Measurements from ENCODE around the gene SHTN1.

DNA sequence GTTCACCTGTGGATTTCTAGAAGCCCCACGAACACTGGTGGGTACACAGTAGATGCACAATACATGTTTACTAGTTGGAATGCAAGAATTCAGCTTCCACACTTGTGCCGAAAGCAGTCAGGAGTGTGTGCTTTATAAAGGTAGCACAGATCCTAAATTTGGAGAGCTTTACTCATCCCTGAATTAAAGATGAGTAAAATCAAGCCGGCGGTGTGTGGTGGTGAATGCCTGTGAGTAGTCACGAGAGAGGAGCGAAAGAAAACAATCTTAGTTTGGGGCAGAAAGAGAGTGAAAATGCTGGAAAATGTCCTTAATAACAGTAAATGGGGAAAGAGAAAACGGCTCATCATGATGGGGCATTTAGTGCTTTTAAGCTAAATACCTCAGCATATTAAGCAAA, 169.3 kb downstream of the SHTN1 start:
- TF ChIP-seq, protein P1, sequence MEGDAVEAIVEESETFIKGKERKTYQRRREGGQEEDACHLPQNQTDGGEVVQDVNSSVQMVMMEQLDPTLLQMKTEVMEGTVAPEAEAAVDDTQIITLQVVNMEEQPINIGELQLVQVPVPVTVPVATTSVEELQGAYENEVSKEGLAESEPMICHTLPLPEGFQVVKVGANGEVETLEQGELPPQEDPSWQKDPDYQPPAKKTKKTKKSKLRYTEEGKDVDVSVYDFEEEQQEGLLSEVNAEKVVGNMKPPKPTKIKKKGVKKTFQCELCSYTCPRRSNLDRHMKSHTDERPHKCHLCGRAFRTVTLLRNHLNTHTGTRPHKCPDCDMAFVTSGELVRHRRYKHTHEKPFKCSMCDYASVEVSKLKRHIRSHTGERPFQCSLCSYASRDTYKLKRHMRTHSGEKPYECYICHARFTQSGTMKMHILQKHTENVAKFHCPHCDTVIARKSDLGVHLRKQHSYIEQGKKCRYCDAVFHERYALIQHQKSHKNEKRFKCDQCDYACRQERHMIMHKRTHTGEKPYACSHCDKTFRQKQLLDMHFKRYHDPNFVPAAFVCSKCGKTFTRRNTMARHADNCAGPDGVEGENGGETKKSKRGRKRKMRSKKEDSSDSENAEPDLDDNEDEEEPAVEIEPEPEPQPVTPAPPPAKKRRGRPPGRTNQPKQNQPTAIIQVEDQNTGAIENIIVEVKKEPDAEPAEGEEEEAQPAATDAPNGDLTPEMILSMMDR (IDR thresholded peaks at IDR 0.05), result no peak
- TF ChIP-seq POLR2A (IDR thresholded peaks at IDR 0.05) (no peak), POLR2AphosphoS5 (IDR thresholded peaks at IDR 0.05) (no peak)
